ENCODE measurements around the gene C12orf43. TPM values are rescaled to one million over a fixed set of nuclear protein-coding genes. Genes with fewer than 3 reads are reported as not detected.

C12orf43 gene
- total RNA-seq, 1 donor from 2014 or later, result 16.5 TPM

GRCh38 chr12:120962532-120963020 is 53.7 kb downstream of the C12orf43 start:
- H3K36me3 ChIP-seq (ENCODE audit: control insufficient read depth, insufficient read depth, low read length), result no peaks in the 10 kb centered on the region
- H3K4me3 ChIP-seq (ENCODE audit: low read depth, low read length), result no peak overlapping the region
- DNase-seq (ENCODE audit: low read depth), result no peak
- no peaks in the 10 kb centered on the region for H3K27me3 ChIP-seq (ENCODE audit: control insufficient read depth, insufficient read depth, low read length)
- no peak for TF ChIP-seq CTCF (IDR thresholded peaks at IDR 0.05; ENCODE audit: insufficient read depth, low read length, poor library complexity, severe bottlenecking)

GRCh38 chr12:120961604-120962531 is 54.4 kb downstream of the C12orf43 start:
- Histone ChIP-seq H3K27me3 (ENCODE audit: control insufficient read depth, insufficient read depth, low read length) (no peaks in the 10 kb centered on the region), H3K4me3 (ENCODE audit: low read depth, low read length) (no peak overlapping the region), H3K36me3 (ENCODE audit: control insufficient read depth, insufficient read depth, low read length) (no peaks in the 10 kb centered on the region)
- TF ChIP-seq CTCF (IDR thresholded peaks at IDR 0.05; ENCODE audit: insufficient read depth, low read length, poor library complexity, severe bottlenecking), result no peak
- DNase-seq (ENCODE audit: low read depth), result no peak

GRCh38 chr12:120960657-120961056 is 55.6 kb downstream of the C12orf43 start:
- Histone ChIP-seq H3K27me3 (ENCODE audit: control insufficient read depth, insufficient read depth, low read length) (no peaks in the 10 kb centered on the region), H3K36me3 (ENCODE audit: control insufficient read depth, insufficient read depth, low read length) (no peaks in the 10 kb centered on the region), H3K4me3 (ENCODE audit: low read depth, low read length) (no peak overlapping the region)
- peak; percentile 44 for DNase-seq (ENCODE audit: low read depth)
- TF ChIP-seq CTCF (IDR thresholded peaks at IDR 0.05; ENCODE audit: insufficient read depth, low read length, poor library complexity, severe bottlenecking), result no peak

- H3K27me3 ChIP-seq (ENCODE audit: control insufficient read depth, insufficient read depth, low read length), result no peaks in the 10 kb centered on the region
- H3K36me3 ChIP-seq (ENCODE audit: control insufficient read depth, insufficient read depth, low read length), result no peaks in the 10 kb centered on the region
- no peak overlapping the region for H3K4me3 ChIP-seq (ENCODE audit: low read depth, low read length)
- no peak for DNase-seq (ENCODE audit: low read depth)
- no peak for TF ChIP-seq CTCF (IDR thresholded peaks at IDR 0.05; ENCODE audit: insufficient read depth, low read length, poor library complexity, severe bottlenecking)
These were observed 57.0 kb downstream of the C12orf43 start for GRCh38 chr12:120959111-120959878.

GRCh38 chr12:120956579-120957300 is 59.5 kb downstream of the C12orf43 start:
- DNase-seq (ENCODE audit: low read depth), result no peak
- H3K36me3 ChIP-seq (ENCODE audit: control insufficient read depth, insufficient read depth, low read length), result no peaks in the 10 kb centered on the region
- TF ChIP-seq CTCF (IDR thresholded peaks at IDR 0.05; ENCODE audit: insufficient read depth, low read length, poor library complexity, severe bottlenecking), result no peak
- H3K27me3 ChIP-seq (ENCODE audit: control insufficient read depth, insufficient read depth, low read length), result no peaks in the 10 kb centered on the region
- no peak overlapping the region for H3K4me3 ChIP-seq (ENCODE audit: low read depth, low read length)
